Panc1 (cell line): ENCODE data around the gene CLPSL2. TPM values are rescaled to one million over a fixed set of nuclear protein-coding genes. Genes with fewer than 3 reads are reported as not detected.

ENCODE experiments used
- ATAC-seq: fragments of 200-7000 bp; cut with Tn5 transposase; 2 replicates; pipeline ENCODE4 v1.9.1; 2020; ENCODE audit warnings: mild to moderate bottlenecking, moderate library complexity
- BruUV-seq: library from RNA; stranded (reverse); fragments of 400-500 nt; replicated peaks from 2 replicates; lab custom pipeline; 2021; lab: Mats Ljungman, UMichigan
- CTCF ChIA-PET: fragments of 300-600 bp; sonication (Branson Sonifier 250); formaldehyde crosslinking; loops from one replicate; lab custom pipeline; 2022; ENCODE audit warnings: antibody characterized with exemption; lab: Charles Lee
- POLR2A ChIA-PET: fragments of 300-600 bp; sonication (Branson Sonifier 250); formaldehyde crosslinking; loops from one replicate; lab custom pipeline; 2022; ENCODE audit warnings: antibody characterized with exemption; lab: Charles Lee
- DNase-seq: peaks from one replicate; pipeline ENCODE4 v3.0.0-alpha.2; 2010; ENCODE audit warnings: low read depth, low spot score
- H3K27ac ChIP-seq: 2 replicates; pipeline ENCODE4 v1.5.1; 2011; ENCODE audit warnings: mild to moderate bottlenecking, low read length, inconsistent platforms
- H3K27me3 ChIP-seq: fragments of 200-500 bp; sonication (Bioruptor generic); 2 replicates; pipeline ENCODE4 v1.6.0; 2014; ENCODE audit warnings: low read length, inconsistent platforms; ENCODE audit not compliant: control insufficient read depth, insufficient read depth
- H3K36me3 ChIP-seq: fragments of 200-500 bp; sonication (Bioruptor generic); 2 replicates; pipeline ENCODE4 v1.5.1; 2014; ENCODE audit warnings: inconsistent platforms, mild to moderate bottlenecking, low read length, moderate library complexity; ENCODE audit not compliant: control insufficient read depth, insufficient read depth
- H3K4me1 ChIP-seq: 2 replicates; pipeline ENCODE4 v1.5.1; 2011; ENCODE audit warnings: inconsistent platforms, mild to moderate bottlenecking, low read length, moderate library complexity; ENCODE audit not compliant: control insufficient read depth, insufficient read depth
- H3K4me3 ChIP-seq, 2 experiments: 2 replicates each; pipeline ENCODE4 v1.5.1; 2011 to 2012; ENCODE audit warnings: low read depth in 2 of 2, low read length in 2 of 2, mild to moderate bottlenecking in 2 of 2, inconsistent platforms in 1 of 2, moderate library complexity in 1 of 2
- H3K9me3 ChIP-seq: fragments of 200-500 bp; sonication (Bioruptor generic); 2 replicates; pipeline ENCODE4 v1.5.1; 2014; ENCODE audit warnings: low read depth, mild to moderate bottlenecking, inconsistent platforms, low read length, moderate library complexity; ENCODE audit not compliant: control insufficient read depth, insufficient read depth
- CTCF ChIP-seq: fragments of 450-650 bp; IDR thresholded peaks from 2 replicates; pipeline ENCODE4 v1.5.1; 2017; ENCODE audit warnings: mild to moderate bottlenecking
- POLR2AphosphoS5 ChIP-seq: IDR thresholded peaks from 2 replicates; pipeline ENCODE4 v1.6.1; 2012; ENCODE audit warnings: mild to moderate bottlenecking, low read depth, low read length, moderate library complexity
- SIN3A ChIP-seq: IDR thresholded peaks from 2 replicates; pipeline ENCODE4 v1.6.1; 2012; ENCODE audit warnings: low read depth, mild to moderate bottlenecking, low read length, moderate library complexity, borderline replicate concordance; ENCODE audit not compliant: insufficient read depth
- TCF7L2 ChIP-seq: IDR thresholded peaks from 2 replicates; pipeline ENCODE4 v1.6.1; 2011; ENCODE audit warnings: mild to moderate bottlenecking, low read depth, low read length, inconsistent platforms
- in situ Hi-C: cut with HindIII; loops from 2 replicates; pipeline ENCODE4 v1.10.0; 2016; ENCODE audit warnings: low sequenced_read_pairs, low pct_unique_long_range_greater_than_20kb
- intact Hi-C: fragments of 100-400 bp; cut with micrococcal nuclease; formaldehyde crosslinking; loops from one replicate; pipeline ENCODE4 v1.10.0; 2022; ENCODE audit not compliant: unreplicated experiment
- total RNA-seq: library from RNA; stranded (reverse); gene quantifications from one replicate; pipeline ENCODE4 v1.2.1, GENCODE V29; 2021; ENCODE audit not compliant: unreplicated experiment
- TF ChIP-seq, protein P1 (sequence below), 2 experiments: IDR thresholded peaks; 2 replicates each; pipeline ENCODE4 v1.6.1; 2011 to 2012; ENCODE audit warnings: low read depth in 2 of 2, control low read depth in 1 of 2, low read length in 1 of 2, mild to moderate bottlenecking in 1 of 2, moderate library complexity in 1 of 2; ENCODE audit not compliant: insufficient read depth in 1 of 2

Gene CLPSL2
- total RNA-seq, 1 experiment from 2014 or later = 0.57 TPM

GRCh38 chr6:35751594-35751993 lies 24.8 kb upstream of the CLPSL2 start:
- intact Hi-C loops (no loop called here), in situ Hi-C loops (no loop called here)
- TF ChIP-seq SIN3A (no peak), CTCF (no peak), TCF7L2 (no peak), POLR2AphosphoS5 (no peak)
- TF ChIP-seq, protein P1, sequence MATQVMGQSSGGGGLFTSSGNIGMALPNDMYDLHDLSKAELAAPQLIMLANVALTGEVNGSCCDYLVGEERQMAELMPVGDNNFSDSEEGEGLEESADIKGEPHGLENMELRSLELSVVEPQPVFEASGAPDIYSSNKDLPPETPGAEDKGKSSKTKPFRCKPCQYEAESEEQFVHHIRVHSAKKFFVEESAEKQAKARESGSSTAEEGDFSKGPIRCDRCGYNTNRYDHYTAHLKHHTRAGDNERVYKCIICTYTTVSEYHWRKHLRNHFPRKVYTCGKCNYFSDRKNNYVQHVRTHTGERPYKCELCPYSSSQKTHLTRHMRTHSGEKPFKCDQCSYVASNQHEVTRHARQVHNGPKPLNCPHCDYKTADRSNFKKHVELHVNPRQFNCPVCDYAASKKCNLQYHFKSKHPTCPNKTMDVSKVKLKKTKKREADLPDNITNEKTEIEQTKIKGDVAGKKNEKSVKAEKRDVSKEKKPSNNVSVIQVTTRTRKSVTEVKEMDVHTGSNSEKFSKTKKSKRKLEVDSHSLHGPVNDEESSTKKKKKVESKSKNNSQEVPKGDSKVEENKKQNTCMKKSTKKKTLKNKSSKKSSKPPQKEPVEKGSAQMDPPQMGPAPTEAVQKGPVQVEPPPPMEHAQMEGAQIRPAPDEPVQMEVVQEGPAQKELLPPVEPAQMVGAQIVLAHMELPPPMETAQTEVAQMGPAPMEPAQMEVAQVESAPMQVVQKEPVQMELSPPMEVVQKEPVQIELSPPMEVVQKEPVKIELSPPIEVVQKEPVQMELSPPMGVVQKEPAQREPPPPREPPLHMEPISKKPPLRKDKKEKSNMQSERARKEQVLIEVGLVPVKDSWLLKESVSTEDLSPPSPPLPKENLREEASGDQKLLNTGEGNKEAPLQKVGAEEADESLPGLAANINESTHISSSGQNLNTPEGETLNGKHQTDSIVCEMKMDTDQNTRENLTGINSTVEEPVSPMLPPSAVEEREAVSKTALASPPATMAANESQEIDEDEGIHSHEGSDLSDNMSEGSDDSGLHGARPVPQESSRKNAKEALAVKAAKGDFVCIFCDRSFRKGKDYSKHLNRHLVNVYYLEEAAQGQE (IDR thresholded peaks at IDR 0.05; ENCODE audit: insufficient read depth in 1 of 2, low read depth in 2 of 2, low read length in 1 of 2) = no peak
- CTCF ChIA-PET = interaction anchor here (0.6 kb wide), 1 partner anchor 199 kb away, joined by 3 read pairs; no protein-coding TSS in a partner anchor
- ATAC-seq (no peak), DNase-seq (no peak)
- no peak overlapping the region for H3K4me3 ChIP-seq
- no peak overlapping the region for H3K27ac ChIP-seq
- POLR2A ChIA-PET = interaction anchor here (0.7 kb wide), 1 partner anchor 210 kb away, joined by 6 read pairs; no protein-coding TSS in a partner anchor
- H3K4me1 ChIP-seq = no peaks in the 10 kb centered on the region
- no peaks in the 10 kb centered on the region for H3K9me3 ChIP-seq
- no peaks in the 10 kb centered on the region for H3K36me3 ChIP-seq
- BruUV-seq = no TSS peak
- H3K27me3 ChIP-seq = 0 out of 2 replicates have a peak, but pooled peaks cover 2% of the 10 kb centered on the region

DNA sequence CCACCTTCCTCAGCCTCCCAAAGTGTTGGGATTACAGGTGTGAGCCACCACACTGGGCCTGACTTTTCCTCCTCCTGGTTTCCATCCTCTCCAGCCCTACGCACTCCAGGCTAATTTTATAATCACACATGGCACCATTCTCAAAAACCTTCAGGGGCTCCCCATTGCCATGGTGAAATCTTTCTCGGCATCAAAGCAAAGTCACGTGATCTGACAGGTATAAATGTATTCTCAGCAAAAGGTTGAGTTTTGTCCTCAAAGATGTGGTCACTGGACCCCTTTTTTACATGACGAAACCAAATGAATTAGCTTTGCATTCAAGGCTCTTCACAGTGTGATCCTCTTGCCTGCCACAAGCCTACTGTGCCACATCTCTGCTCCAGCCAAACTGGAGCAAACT lies 24.1 kb upstream of the CLPSL2 start:
- intact Hi-C loops = no loop called here
- in situ Hi-C loops = no loop called here
- TF ChIP-seq, protein P1 (IDR thresholded peaks at IDR 0.05; ENCODE audit: insufficient read depth in 1 of 2, low read depth in 2 of 2, low read length in 1 of 2) = no peak
- no peak for TF ChIP-seq POLR2AphosphoS5
- no peak for TF ChIP-seq CTCF
- TF ChIP-seq TCF7L2 = no peak
- TF ChIP-seq SIN3A = no peak
- no peak for DNase-seq
- no peak overlapping the region for H3K27ac ChIP-seq
- H3K9me3 ChIP-seq = no peaks in the 10 kb centered on the region
- POLR2A ChIA-PET = interaction anchor here (0.7 kb wide), 1 partner anchor 210 kb away, joined by 6 read pairs; no protein-coding TSS in a partner anchor
- no peaks in the 10 kb centered on the region for H3K4me1 ChIP-seq
- H3K4me3 ChIP-seq = no peak overlapping the region
- H3K27me3 ChIP-seq = 0 out of 2 replicates have a peak, but pooled peaks cover 2% of the 10 kb centered on the region
- no peak for ATAC-seq
- CTCF ChIA-PET = interaction anchor here (0.7 kb wide), 1 partner anchor 14 kb away, joined by 4 read pairs; no protein-coding TSS in a partner anchor
- BruUV-seq = no TSS peak
- no peaks in the 10 kb centered on the region for H3K36me3 ChIP-seq
